Lung microvascular endothelial cell (primary cell): ENCODE data around the gene RBFOX1. TPM values are rescaled to one million over a fixed set of nuclear protein-coding genes. Genes with fewer than 3 reads are reported as not detected.

Experiments
- DNase-seq, 2 donors: peaks; one replicate each; pipeline versions ENCODE4 v3.0.0 to v3.0.0-alpha.2; 2010; ENCODE audit warnings: low read depth in 2 of 2
- total RNA-seq: library from RNA; depleted of rRNA; stranded (reverse); fragments of >200 nt; gene quantifications from 2 replicates; pipeline ENCODE4 v1.2.1, GENCODE V29; 2014

The RBFOX1 gene
- total RNA-seq, 1 donor from 2014 or later: not detected

GRCh38 chr16:7419441-7419840, 86.8 kb downstream of the RBFOX1 start:
- no peak for DNase-seq

GRCh38 chr16:7420079-7420478, 87.4 kb downstream of the RBFOX1 start:
- DNase-seq: no peak

DNA sequence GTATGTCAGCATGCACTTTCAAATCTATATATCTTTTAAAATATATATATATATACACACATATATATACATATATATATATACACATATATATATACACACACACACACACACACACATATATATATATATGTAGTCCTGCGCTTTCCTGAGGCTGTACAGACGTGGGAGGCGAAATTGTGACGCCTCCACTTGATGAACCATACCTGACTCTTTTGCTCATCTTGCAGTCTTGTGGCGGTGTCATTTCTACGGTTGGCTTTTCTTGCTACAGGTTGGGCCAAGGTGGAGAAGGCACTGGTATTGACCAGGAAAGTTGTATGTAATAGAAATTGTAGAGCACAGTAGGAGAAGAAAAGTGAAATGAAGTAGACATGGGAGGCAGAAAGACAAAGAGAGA, 88.2 kb downstream of the RBFOX1 start:
- no peak for DNase-seq

DNA sequence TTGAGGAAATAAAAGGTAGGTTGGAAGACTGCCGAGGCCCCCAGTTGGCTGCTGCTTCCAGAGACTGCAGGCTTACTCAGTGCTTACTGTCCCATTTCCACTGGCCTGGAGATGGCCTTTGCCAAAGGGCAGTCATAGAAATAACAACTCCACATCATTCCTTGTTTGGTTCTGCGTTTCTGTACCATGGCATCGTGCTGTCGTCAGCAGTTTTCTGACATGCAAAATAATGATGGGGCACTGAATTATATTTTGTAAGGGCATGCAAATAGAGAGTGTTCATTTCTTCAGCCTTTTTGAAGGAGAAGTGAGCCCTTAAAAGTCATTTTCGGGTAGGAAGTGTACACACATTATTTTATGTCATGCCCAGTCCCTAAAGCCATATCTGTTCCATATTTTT, 88.9 kb downstream of the RBFOX1 start:
- DNase-seq: no peak

- DNase-seq: no peak
These were observed 89.6 kb downstream of the RBFOX1 start for GRCh38 chr16:7422036-7422888.

DNA sequence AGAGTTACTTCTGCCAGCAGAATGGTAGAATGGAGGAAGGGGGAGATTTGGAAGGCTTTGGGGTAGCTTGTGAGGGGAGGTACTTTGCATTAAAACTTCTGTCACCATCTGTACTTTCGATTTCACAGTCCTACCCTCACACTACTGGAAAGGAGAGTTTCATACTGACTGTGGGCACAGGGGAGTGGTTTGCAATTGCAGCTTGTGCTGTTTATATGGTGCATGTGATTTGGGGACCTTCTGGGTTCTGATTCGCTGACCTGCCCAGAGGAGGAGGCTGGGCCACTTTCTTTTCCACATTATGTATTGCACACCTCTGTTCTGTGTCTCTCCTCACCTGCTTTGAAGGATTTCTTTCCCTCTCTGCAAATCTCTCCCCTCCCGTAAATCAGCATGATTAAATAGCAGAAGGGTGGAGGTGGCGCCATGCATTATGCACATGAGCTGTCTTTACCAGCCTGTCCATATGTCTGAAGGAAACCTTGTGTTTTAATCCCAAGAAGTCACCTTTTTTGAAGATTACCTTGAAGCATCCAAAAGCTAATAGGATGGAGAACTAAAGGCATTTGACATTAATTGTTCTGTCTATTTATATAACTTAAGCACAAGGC, 90.9 kb downstream of the RBFOX1 start:
- no peak for DNase-seq

DNA sequence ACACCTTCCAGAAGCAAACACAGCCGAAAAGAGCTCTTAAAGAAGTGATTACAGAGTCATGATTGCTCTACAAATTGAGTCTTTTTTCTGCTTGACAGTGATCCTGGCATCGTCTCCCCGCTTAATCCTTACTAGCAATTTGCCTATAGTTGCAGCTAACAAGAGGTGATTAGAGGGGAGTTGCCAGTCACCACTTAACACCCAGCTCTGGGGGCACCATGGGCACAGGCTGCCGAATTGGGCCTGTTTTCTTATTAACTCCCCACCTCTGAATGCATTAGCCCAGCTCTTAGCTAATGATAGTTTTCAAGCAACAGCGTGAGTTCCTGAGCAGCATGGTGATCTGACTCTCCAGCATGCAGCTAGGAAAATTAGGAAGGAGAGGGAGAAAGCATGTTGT, 93.5 kb downstream of the RBFOX1 start:
- DNase-seq: no peak

DNA sequence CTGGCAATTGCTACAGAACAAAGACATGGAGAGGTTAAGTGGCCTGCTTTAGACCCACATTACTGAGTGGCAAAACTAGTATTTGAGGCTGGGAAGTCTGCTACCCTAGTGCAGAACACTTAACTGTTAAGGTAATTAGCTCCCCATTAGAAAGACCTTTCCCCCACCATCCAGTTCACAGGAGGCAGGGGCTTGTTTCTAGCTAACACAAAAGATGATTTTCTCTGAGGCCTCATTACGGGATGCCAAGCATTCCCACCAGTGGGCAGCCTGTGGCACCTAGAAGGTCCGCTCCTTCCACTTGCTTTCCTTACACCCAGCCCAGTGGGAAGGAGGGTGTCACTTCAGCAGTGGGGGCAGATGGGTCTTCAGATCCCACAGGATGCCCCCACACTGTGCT, 99.1 kb downstream of the RBFOX1 start:
- DNase-seq: no peak

- no peak for DNase-seq
These were observed 103.7 kb downstream of the RBFOX1 start for GRCh38 chr16:7436306-7436705.

DNA sequence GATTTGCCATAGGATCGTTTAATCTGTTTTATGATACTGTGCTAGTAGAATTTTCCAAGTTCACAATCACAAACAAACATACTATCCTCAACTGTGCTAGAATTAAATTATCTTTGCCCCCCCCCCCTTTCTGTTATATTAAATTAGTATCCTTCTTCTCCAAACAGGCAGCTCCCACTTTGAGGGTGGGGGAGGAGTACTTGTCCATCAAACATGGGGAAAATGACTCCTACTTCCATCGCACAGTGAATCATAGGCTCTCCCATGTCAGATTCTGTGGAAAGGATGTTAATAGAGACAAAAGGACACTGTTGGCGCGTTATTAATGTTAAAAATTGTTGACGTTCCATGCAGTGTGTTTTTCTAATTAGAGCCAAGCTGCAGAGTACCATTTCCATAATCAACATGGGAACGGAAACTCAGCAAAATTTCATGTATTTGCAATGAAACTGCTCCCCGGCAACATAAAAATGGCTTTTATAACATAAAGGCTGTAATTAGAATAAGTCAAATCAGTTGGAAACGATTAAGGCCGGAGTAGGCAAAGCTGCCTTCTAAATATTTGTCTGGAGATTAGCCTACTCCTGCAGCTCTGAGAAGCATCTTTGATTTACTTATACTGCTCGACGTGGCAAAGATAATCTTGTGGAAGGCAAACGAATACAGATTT, 104.6 kb downstream of the RBFOX1 start:
- DNase-seq: no peak

DNA sequence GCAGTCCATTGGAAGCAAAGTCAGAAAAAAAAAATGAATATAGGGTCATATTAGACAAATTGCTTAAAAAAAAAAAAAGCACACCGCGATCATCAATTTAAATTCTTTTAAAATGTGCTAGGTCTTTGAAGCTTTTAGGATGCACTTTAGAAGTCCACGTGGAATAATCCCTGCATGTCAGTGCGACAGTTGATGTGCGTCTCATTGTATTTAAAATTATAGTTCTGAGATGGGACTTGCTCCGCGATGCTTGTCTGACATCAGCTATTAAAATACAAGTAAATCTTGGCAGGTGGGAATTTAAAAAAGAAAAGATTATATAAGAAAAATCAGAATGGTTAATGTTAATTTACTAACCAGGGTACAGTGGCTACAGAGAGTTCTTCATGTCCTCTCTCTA, 105.2 kb downstream of the RBFOX1 start:
- DNase-seq: no peak

DNA sequence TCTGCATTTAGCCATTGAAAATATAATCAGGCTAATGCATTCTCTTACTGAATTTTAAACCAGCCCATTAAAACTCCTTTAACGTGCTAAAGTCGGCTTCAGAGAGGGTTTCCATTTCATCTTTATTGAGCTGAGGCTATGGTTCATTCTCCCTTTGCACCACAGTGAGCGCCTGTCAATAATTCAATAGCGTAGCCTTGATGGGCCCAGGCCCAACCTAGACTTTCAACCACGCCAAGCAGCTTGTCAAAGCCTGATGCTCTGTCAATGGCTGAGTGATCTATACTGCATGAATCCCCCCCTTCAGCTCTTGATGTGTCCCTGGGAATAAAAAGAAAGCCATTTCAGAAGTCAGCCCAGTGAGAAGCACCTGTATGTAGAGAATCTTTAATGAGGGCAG, 106.0 kb downstream of the RBFOX1 start:
- no peak for DNase-seq

- DNase-seq: no peak
These were observed 106.9 kb downstream of the RBFOX1 start for GRCh38 chr16:7439518-7439917.

DNA sequence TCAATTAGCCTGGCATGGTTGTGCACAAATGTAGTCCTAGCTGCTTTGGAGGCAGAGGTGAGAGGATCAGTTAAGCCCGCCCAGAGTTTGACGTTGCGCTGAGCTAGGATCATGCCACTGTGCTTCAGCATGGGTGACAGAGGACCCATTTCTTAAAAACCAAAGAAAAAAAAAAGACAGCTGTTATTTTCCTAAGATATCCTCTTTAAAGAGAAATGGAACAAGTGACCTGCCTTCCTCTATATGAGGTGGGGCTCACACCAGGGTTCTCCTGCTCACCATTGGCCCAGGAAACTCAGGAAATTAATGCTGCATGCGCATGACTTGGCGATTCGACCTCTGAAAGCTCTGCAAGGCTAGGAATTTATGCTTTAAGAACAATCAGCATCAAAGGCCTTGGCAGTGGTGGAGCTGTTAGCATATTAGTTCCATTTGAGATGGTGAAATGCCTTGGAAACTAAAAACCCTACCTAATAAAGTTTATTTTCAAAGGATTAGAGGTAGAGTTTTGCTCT, 108.3 kb downstream of the RBFOX1 start:
- DNase-seq: no peak

- DNase-seq: no peak
These were observed 109.4 kb downstream of the RBFOX1 start for GRCh38 chr16:7442050-7442449.

DNA sequence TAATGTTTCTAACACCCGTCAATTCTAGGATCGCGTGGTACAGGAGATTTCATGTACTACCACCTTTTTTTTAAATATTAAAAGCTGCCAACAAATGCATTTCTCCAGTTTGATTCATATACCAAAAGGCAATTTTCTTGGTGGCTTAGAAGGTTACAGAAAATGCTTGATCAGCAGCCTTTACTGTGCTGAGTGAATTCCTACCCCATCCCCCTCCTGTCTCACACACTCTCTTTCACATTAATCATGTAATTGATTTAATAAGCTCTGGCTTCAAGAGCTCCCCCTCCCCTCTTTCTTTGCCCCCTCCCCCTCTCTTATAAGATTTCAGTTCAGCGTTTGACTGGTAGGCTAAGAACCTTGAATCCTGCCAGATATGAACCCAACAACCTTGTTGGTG, 110.5 kb downstream of the RBFOX1 start:
- DNase-seq: no peak

DNA sequence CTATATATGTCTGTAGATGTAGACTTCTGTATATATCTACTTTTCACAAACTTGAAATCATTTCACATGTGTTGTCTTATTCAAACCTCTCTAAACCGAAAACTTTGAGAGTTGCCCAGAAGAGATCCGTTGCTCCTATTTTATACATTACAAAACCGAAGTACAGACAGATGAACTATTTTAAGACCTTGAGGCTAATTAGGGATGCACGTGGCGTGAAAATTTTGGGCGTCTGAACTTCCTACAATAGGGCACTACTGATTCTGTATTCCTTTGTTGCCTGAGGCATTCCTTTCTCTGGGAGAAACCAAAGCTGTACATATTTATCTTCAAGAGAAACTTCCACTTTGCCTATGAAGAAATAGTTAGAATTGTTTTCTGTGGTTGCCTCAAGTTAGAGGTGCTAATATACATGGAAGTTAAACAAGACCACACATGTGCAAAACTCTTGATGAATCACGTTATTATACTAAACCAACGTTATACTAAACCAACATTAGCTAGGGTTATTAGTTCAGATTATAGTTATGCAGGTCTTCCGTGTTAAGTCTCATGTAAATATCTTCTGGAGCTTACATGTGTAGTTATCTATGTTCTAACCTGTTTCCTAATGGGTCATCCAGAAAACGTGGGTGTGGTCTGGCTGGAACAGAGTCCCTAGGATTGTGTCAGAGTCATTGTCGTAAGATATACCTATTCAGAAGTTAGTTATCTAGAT, 111.2 kb downstream of the RBFOX1 start:
- DNase-seq: no peak

GRCh38 chr16:7449306-7449705, 116.7 kb downstream of the RBFOX1 start:
- DNase-seq: no peak

- no peak for DNase-seq
These were observed 117.2 kb downstream of the RBFOX1 start for GRCh38 chr16:7449808-7450207.

DNA sequence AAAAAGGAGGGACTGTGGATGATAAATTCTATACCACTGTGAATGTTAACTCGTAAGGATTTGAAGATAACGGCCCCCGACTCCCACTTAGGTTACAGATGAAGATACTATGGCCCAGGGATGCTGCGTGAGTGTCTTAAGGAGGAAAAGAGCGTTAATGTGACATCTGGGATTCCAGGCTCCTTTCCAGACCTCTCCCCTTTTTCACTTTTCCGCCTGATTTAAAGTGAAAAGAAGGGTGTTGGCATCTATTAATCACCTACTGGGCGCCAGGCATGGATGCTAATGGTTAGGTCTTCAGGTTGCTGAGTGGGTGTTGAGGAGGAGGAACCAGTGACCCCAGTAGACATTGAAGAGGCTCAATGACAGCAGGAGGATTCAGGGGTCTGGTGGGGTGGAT, 117.8 kb downstream of the RBFOX1 start:
- DNase-seq: no peak

DNA sequence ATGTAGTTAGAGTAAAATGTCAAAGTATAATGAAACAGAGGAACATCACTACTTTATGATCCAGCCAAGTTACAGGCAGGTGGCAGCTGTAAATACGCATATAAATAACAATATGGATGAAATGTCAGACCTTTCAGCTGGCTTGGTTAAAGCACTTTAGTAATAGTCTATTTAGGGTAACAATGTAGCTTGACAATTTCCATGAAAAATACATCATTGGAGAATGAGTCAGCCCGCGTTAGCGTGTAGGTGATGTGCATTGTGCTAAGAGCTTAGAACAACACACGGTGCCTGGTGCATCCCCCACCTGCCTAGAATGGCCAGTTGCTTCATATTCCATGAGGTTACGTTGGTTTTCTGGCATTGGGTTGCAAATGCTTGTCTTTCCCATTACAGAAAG, 119.4 kb downstream of the RBFOX1 start:
- no peak for DNase-seq

DNA sequence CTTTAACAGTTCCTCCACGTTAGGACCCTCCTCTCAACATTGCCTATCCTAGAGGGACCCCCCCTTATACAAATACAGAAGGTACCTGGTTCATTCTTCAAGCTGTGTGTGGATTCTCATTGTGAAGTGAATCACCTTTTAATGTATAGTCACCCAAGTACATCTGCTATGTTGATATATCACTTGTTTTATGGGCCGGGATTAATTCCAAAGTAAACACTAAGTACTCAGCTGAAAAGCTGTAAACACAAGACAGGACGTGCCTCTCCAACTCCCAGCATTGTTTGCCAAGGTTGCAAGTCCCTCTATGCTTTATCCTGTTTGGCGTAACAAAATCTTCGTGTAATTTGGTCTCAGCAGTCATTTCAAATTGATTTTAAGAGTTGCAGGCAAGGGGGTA, 123.6 kb downstream of the RBFOX1 start:
- no peak for DNase-seq
